NOMO-1 treated with dmso at 0.1 percent for 144 hours (cell line): ENCODE data around the gene LMNTD2.
"Not testable (repeated sequence)": the region's sequence is repeated elsewhere in the genome, so short reads cannot be mapped to it uniquely, and the experiment has no call there.

Source experiments
- DNase-seq: peaks from one replicate; lab custom pipeline; 2025; ENCODE audit not compliant: unreplicated experiment; lab: John Stamatoyannopoulos, UW

Gene LMNTD2

DNA sequence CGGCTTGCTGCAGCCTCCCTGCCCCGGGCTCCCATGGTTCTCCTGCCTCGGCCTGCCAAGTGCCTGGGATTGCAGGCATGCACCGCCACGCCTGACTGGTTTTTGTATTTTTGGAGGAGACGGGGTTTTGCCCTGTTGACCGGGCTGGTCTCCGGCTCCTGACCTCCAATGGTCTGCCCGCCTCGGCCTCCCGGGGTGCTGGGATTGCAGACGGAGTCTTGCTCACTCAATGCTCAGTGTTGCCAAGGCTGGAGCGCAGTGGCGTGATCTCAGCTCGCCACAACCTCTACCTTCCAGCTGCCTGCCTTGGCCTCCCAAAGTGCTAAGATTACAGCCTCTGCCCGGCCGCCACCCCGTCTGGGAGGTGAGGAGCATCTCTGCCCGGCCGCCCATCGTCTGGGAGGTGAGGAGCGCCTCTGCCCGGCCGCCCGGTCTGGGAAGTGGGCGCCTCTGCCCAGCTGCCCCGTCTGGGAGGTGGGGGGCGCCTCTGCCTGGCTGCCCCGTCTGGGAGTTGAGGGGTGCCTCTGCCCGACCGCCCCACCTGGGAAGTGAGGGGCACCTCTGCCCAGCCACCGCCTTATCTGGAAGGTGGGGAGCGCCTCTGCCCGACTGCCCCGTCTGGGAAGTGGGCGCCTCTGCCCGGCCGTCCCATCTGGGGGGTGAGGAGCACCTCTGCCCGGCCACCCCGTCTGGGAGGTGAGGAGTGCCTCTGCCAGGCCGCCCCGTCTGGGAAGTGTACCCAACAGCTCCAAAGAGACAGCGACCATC lies 43.4 kb downstream of the LMNTD2 start:
- DNase-seq, result not testable (repeated sequence)

DNA sequence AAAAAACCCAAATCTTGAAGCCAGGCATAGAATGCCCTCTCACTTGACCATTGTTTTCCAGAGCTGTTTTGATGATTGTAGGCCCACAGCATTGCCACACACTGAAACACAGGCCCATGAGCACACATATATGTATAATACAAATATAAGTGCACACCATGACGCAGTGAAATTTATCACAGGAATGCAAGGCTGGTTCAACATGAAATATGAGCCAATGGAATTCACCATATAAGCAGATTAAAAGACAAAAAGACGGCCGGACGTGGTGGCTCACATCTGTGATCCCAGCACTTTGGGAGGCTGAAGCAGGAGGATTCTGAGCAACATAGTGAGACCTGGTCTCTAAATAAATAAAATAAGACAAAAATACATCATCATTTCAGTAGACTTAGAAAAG lies 44.1 kb downstream of the LMNTD2 start:
- DNase-seq, result no peak

DNA sequence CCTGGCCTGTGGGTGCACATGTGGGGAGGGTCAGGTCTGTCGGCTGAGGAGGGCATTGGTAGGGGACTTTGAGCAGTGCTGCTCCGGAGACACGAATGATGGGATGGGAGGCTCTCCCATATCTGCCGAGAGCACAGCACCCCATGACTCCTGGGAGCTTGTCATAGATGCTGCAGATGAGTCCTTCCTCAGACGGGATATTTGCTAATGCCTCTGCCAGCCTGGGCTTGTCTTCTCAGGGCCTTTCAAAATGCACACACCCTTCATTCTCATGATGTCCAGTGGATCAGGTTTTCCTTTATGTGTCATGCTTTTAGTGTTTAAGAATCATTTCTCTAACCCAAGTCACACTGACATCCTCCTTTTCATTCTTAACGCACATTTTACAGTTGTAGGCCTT lies 45.4 kb downstream of the LMNTD2 start:
- no peak for DNase-seq

DNA sequence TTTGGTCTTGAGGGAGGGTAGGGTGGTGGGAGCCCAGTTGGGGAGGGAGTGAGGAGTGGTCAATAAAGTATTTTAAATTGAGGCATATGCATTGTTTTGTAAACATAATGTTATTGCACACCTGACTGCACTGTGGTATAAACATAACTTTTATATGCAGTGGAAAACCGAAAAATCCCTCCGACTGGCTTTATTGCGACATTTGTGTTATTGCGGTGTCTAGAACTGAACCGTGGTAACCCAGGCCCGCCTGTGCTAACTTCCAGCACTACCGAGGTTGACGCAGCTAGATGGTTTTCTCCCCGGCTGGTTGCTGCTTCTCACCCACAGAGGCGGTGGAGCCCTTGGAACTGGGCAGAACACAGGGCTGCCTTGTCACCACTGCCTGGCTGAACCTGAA lies 45.9 kb downstream of the LMNTD2 start:
- DNase-seq, result no peak

DNA sequence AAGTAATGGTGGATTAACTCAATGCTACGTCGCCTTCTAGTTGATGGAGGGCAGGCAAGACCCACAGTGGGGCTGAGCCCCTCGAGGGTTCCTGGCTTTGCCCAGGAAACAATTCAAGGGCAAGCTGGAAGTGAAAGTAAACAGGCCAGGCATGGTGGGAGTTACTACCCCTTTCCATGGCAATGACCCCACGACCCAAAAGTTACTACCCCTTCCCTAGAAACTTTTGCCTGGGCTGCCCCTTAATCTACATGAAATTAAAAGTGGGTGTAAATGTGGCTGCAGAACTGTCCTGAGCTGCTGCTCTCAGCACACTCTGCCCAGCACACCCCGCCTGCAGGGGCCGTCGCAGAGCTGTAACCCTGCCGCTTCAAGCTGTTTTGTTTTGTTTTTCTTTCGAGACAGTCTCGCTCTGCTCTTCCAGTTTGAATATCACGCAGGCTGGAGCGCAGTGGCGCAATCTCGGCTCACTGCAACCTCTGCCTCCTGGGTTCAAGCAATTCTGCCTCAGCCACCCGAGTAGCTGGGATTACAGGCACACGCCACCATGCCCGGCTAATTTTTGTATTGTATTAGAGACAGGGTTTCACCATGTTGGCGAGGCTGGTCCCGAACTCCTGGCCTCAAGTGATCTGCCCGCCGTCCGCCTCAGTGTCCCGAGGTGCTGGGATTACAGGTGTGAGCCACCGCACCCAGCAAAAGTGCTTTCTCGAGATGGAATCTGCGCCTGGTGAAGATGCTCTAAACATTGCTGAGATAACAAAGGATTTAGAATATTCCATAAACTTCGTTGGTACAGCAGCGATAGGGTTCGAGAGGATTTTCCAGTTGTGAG lies 47.6 kb downstream of the LMNTD2 start:
- peak; percentile 18 for DNase-seq

DNA sequence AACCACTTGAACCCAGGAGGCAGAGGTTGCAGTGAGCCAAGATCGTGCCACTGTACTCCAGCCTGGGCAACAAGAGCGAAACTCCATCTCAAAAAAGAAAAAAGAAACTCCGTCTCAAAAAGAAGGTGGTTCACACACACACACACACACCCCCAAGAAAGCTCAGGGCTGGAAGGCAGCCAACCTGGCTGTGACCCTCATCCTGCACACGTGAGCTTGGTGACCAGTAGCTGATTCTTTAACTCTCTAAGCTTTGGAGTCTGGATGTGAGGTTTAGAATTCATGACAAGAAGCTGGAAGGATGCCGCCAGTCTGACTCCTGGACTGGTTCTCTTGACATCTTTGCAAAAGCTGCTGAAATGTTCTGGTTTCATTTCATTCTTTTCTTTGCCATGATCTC lies 51.6 kb downstream of the LMNTD2 start:
- DNase-seq, result no peak

DNA sequence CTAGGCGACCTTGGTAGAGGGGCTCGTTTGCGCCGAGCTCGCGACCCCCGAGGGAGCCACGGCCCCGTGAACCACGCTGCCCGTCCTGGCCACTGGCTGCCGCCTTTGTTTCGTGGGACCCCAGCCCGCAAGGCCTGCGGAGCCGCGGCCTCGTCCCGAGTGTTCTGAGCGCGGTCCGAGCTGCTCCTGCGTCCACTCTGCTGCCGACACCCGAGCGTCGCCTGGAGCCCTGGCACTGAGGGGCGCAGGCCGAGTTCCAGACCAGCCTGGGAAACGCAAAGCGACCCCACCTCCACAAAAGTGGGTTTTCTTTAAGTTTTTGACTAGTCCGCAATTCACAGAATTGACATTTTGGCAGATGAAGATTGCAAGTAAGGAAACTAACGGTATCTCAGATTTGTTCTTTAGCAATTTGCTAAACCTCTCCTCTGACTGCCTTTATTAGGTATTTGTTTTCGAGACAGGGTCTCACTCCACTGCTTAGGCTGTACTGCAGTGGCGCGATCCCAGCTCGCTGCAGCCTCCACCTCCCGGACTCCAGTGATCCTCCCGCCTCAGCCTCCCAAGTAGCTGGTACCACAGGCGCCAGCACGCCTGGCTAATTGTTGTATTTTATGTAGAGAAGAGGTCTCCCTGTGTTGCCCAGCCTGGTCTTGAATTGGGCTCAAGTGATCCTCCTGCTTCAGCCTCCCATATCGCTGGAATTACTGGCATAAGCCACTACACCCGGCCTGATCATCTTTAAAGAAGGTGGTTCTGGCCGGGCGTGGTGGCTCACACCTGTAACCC lies 52.6 kb downstream of the LMNTD2 start:
- no peak for DNase-seq

DNA sequence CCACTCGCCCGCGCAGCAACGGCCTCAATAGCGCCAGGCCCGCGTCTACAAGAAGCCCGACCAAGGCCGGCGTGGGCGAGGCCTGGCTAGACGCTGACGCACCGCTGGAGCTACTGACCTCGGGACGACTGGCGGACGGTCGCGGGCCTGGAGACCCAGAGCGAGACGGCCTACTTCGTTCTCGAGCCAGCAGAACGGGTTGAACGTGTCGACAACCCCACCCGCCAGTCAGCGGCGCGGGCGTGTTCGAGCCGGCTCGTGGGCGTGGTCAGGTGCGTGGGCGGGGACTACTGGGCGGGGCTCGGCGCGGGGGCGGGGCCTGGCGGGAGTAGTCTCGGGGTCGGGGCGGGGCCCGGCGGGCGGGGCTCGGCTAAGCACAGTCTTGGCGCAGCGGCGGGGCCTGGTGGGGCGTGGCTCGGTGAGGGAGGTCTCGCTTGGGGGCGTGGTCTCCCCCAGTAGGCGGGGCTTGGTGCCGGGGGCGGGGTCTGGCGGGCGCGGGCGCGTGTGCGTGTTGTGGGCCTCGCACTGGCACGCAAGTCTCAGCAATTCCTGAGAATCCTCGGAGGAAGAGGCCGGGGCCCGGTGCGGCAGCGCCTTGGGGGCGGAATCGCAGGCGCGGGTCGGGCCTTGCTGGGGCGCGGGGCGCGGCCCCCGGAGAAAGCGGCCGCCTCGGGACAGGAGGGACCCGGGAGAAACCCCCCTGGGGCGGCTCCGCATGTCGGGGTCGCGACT lies 53.4 kb downstream of the LMNTD2 start, which contains the start of gene RNH1:
Gene RNH1 (minus strand): TSS at position 248 of the 732 bp plus-strand sequence. CDS start 5,080 bp downstream, outside the sequence.
- DNase-seq, result peak; percentile 87

DNA sequence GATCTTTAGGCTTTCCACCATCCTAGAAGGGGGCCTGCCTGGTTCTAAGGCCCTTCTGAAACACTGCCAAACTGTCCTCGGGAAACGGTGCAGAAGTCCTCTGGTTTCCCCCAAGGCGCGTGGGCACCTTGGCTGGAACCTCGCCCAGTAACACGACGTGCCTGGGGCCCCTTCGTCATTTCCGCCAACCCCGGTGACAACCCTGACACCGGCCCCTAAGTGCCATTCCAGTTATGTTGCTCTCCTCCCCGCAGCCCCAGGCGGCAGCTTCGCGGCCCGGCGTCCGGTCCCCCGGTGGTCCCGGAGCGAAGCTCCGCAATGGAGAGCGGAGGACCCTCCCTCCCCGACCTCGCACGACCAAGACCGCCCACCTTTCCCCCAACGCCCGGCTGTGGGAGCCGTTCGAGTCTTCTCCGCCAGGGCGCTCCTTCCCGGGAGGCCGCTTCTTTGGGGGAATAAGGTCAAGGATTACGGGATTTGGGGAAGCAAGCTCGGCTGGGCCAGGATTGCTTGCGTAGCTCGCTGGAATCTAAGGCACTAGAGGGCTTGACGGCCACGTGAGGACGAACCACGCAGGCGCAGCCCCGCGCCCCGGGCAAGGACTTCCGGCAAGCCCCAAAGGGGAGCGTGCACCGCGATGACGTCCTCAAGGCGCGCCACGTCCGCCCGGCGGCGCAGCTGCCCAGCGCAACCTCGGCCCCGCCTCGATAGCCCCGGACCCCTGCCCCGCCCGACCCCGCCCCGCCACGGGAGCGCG lies 54.1 kb downstream of the LMNTD2 start:
- DNase-seq, result peak; percentile 83

DNA sequence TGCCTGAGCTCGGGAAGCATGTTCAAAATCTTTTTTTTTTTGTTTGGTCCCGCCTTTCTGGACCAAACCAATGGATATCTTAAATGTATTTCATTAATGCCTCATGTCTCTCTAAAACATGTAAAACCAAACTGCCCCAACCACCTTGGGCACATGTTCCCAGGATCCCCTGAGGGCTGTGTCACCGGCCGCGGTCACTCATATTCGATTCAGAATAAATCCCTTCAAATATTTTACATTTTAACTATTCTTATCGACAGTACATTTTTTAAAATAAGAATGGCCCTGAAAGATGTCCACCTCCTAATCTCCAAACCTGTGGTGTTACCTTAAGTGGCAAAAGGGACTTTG lies 55.6 kb downstream of the LMNTD2 start:
- DNase-seq, result peak; percentile 36
